Measurements from ENCODE around the gene CNTN5.
"Not testable (repeated sequence)": the region's sequence is repeated elsewhere in the genome, so short reads cannot be mapped to it uniquely, and the experiment has no call there.

CNTN5 gene

GRCh38 chr11:99275521-99275920 lies 254.8 kb downstream of the CNTN5 start:
- DNase-seq (ENCODE audit: low read depth in 2 of 2) = no peak

- DNase-seq (ENCODE audit: low read depth in 2 of 2) = no peak
Observed at GRCh38 chr11:99277281-99277680, 256.5 kb downstream of the CNTN5 start.

GRCh38 chr11:99279266-99279665 lies 258.5 kb downstream of the CNTN5 start:
- no peak for DNase-seq (ENCODE audit: low read depth in 2 of 2)

GRCh38 chr11:99281331-99281730 lies 260.6 kb downstream of the CNTN5 start:
- no peak for DNase-seq (ENCODE audit: low read depth in 2 of 2)

GRCh38 chr11:99297925-99298324 lies 277.2 kb downstream of the CNTN5 start:
- not testable (repeated sequence) for DNase-seq (ENCODE audit: low read depth in 2 of 2)

- no peak for DNase-seq (ENCODE audit: low read depth in 2 of 2)
Observed at GRCh38 chr11:99307510-99308088, 286.9 kb downstream of the CNTN5 start.

- no peak for DNase-seq (ENCODE audit: low read depth in 2 of 2)
Observed at GRCh38 chr11:99311870-99312269, 291.1 kb downstream of the CNTN5 start.

- DNase-seq (ENCODE audit: low read depth in 2 of 2) = no peak
Observed at GRCh38 chr11:99316776-99317520, 296.2 kb downstream of the CNTN5 start.

GRCh38 chr11:99320769-99321290 lies 300.1 kb downstream of the CNTN5 start:
- no peak for DNase-seq (ENCODE audit: low read depth in 2 of 2)

- no peak for DNase-seq (ENCODE audit: low read depth in 2 of 2)
Observed at GRCh38 chr11:99325847-99326246, 305.1 kb downstream of the CNTN5 start.

- DNase-seq (ENCODE audit: low read depth in 2 of 2) = no peak
Observed at GRCh38 chr11:99327066-99327465, 306.3 kb downstream of the CNTN5 start.

GRCh38 chr11:99327527-99327926 lies 306.8 kb downstream of the CNTN5 start:
- DNase-seq (ENCODE audit: low read depth in 2 of 2) = no peak

- no peak for DNase-seq (ENCODE audit: low read depth in 2 of 2)
Observed at GRCh38 chr11:99333621-99334020, 312.9 kb downstream of the CNTN5 start.

- DNase-seq (ENCODE audit: low read depth in 2 of 2) = no peak
Observed at GRCh38 chr11:99343117-99343516, 322.4 kb downstream of the CNTN5 start.

GRCh38 chr11:99349151-99349673 lies 328.5 kb downstream of the CNTN5 start:
- no peak for DNase-seq (ENCODE audit: low read depth in 2 of 2)

- no peak for DNase-seq (ENCODE audit: low read depth in 2 of 2)
Observed at GRCh38 chr11:99351624-99352023, 330.9 kb downstream of the CNTN5 start.

- no peak for DNase-seq (ENCODE audit: low read depth in 2 of 2)
Observed at GRCh38 chr11:99352642-99353041, 331.9 kb downstream of the CNTN5 start.

GRCh38 chr11:99366546-99366945 lies 345.8 kb downstream of the CNTN5 start:
- DNase-seq (ENCODE audit: low read depth in 2 of 2) = no peak

GRCh38 chr11:99368583-99368982 lies 347.8 kb downstream of the CNTN5 start:
- DNase-seq (ENCODE audit: low read depth in 2 of 2) = no peak

- no peak for DNase-seq (ENCODE audit: low read depth in 2 of 2)
Observed at GRCh38 chr11:99370549-99371216, 349.9 kb downstream of the CNTN5 start.

- DNase-seq (ENCODE audit: low read depth in 2 of 2) = no peak
Observed at GRCh38 chr11:99371257-99371656, 350.5 kb downstream of the CNTN5 start.

GRCh38 chr11:99376463-99376862 lies 355.7 kb downstream of the CNTN5 start:
- DNase-seq (ENCODE audit: low read depth in 2 of 2) = no peak
